ENCODE results near the gene BRF1. TPM values are rescaled to one million over a fixed set of nuclear protein-coding genes. Genes with fewer than 3 reads are reported as not detected.

BRF1 gene
- total RNA-seq, 4 donors from 2014 or later: 37.9 to 102 (median 52.5) TPM

DNA sequence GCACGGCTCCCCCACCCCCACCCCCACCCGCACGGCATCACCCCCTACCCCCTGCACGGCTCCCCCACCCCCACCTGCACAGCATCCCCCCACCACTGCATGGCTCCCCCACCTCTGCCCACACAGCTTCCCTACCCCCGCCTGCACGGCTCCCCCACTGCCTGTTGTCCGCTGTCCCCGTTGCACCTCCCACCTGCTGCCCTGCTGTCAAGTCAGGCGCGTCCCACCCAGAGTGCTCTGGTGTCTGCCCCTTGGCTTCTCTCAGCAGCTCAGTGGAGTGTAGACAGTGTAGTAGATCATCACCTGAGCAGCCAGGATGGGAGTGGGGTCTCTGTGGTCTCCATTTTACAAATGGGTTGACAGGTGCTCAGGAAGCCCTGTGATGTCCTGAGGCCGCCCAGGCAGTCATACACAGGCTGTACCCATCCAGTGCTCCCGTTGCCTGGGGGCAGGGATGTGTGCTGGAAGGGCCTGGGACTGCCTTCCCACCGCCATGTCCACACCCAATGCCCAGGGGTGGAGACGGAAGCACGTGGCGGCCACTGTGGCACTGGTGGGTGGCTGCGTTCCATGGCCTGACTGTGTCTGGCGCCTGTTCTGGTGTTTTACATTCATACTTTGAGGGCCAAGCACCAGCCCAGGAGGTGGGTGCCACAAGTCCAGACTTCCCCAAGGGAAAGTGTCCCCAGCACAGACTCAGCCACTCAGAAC is 46.2 kb upstream of the BRF1 start:
- Histone ChIP-seq H3K36me3 (peaks cover 14% of the 10 kb centered on the region), H3K9me3 (no peaks in the 10 kb centered on the region), H3K4me3 (no peak overlapping the region), H3K27ac (no peak overlapping the region), H3K27me3 (no peaks in the 10 kb centered on the region), H3K4me1 (peaks cover 19% of the 10 kb centered on the region)
- DNase-seq (ENCODE audit: low spot score in 2 of 2): no peak
- WGBS: 100% methylated on average over 1 of the region's 18 CpGs
- TF ChIP-seq POLR2A (IDR thresholded peaks at IDR 0.05) (no peak), EP300 (IDR thresholded peaks at IDR 0.05) (no peak), POLR2AphosphoS5 (IDR thresholded peaks at IDR 0.05) (no peak)
- TF ChIP-seq, protein P1, sequence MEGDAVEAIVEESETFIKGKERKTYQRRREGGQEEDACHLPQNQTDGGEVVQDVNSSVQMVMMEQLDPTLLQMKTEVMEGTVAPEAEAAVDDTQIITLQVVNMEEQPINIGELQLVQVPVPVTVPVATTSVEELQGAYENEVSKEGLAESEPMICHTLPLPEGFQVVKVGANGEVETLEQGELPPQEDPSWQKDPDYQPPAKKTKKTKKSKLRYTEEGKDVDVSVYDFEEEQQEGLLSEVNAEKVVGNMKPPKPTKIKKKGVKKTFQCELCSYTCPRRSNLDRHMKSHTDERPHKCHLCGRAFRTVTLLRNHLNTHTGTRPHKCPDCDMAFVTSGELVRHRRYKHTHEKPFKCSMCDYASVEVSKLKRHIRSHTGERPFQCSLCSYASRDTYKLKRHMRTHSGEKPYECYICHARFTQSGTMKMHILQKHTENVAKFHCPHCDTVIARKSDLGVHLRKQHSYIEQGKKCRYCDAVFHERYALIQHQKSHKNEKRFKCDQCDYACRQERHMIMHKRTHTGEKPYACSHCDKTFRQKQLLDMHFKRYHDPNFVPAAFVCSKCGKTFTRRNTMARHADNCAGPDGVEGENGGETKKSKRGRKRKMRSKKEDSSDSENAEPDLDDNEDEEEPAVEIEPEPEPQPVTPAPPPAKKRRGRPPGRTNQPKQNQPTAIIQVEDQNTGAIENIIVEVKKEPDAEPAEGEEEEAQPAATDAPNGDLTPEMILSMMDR (IDR thresholded peaks at IDR 0.05): no peak

DNA sequence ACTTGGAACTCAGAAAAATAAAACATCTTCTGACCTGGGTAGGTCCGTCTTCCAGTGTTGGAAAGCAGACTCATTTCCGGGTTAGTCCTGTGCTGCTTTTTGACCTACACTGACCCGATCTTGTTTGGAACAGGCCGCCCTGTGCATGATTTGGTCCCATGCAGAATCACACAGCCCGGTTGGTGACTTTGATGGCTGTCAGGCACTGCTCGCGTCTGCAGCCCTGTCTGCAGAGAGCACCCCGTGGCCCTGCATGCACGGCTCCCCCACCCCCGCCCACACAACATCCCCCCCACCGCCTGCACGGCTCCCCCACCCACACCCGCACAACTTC is 45.4 kb upstream of the BRF1 start:
- Histone ChIP-seq H3K27me3 (no peaks in the 10 kb centered on the region), H3K4me3 (no peak overlapping the region), H3K36me3 (peaks cover 14% of the 10 kb centered on the region), H3K9me3 (no peaks in the 10 kb centered on the region), H3K27ac (no peak overlapping the region), H3K4me1 (peaks cover 17% of the 10 kb centered on the region)
- TF ChIP-seq POLR2AphosphoS5 (IDR thresholded peaks at IDR 0.05) (no peak), POLR2A (IDR thresholded peaks at IDR 0.05) (no peak), EP300 (IDR thresholded peaks at IDR 0.05) (no peak)
- TF ChIP-seq, protein P1 (IDR thresholded peaks at IDR 0.05): no peak
- WGBS: 84% methylated on average over 9 of the region's 13 CpGs
- no peak for DNase-seq (ENCODE audit: low spot score in 2 of 2)

DNA sequence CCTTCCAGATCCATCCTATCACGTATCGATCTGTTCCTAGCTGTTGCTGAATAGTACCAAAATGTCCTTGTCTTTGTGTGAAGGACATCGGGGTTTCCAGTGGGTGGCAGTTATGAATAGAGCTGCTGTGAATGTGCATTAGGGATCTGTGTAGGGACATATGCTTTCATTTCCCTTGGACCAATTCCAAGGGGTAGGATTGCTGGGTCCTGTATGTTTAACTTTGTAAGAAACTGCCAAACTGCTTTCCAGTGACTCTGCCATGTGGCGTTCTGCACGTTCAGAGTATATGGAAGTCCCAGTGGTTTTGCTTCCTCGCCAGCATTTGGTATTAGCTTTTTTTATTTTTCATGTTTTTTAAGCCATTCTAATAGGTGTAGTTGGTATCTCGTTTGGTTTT is 42.4 kb upstream of the BRF1 start:
- WGBS: 80% methylated on average over 7 of the region's 7 CpGs
- Histone ChIP-seq H3K36me3 (no peaks in the 10 kb centered on the region), H3K4me1 (peaks cover 26% of the 10 kb centered on the region), H3K27ac (no peak overlapping the region), H3K9me3 (no peaks in the 10 kb centered on the region), H3K27me3 (no peaks in the 10 kb centered on the region), H3K4me3 (no peak overlapping the region)
- TF ChIP-seq, protein P1 (IDR thresholded peaks at IDR 0.05): no peak
- TF ChIP-seq EP300 (IDR thresholded peaks at IDR 0.05): no peak
- TF ChIP-seq POLR2AphosphoS5 (IDR thresholded peaks at IDR 0.05): no peak
- TF ChIP-seq POLR2A (IDR thresholded peaks at IDR 0.05): no peak
- DNase-seq (ENCODE audit: low spot score in 2 of 2): no peak

DNA sequence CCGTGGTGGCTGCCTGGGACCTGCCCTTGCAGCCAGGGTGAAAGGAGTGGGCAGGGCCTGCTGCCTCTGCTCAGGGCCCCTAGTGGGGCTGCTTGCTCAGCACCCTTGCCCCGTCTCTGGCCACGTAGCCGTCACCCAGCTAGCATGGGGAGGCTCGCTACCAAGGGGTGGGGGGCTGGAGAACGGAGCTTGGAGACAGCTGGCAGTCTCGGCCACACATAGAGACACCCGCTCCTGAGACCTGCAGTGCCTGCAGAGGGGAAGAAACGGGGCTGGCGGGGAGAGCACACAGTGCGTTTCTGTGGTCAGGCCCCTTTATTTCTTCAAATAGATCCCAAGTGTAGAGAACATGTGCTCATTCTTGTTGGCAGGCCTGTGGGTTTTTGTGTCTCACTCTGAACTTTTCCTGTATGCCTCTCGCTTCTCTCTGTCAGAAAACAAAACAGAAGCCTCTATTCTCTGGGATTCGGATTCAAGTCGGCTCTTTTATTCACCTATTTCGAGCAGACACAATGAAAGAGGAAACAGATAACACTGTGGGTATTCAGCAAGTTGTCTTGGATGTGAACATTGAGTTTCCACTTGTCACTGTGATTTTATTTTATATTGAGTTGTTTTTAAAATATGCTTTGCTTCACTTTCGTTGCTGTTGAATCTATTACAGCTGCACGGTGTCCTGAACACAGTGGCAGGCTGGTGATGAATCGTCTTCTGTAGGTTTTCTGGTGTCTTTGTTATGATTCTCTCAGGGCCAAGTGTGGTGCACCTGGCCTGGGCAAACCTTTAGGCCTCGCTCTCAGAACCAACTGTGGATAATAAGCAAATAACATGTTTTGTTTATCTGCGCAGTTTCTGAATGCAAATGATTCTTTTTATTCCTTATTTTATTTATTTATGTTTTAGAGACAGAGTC is 40.3 kb upstream of the BRF1 start:
- Histone ChIP-seq H3K27ac (no peak overlapping the region), H3K9me3 (no peaks in the 10 kb centered on the region), H3K4me3 (no peak overlapping the region), H3K27me3 (no peaks in the 10 kb centered on the region), H3K4me1 (peaks cover 25% of the 10 kb centered on the region), H3K36me3 (no peaks in the 10 kb centered on the region)
- 57% methylated on average over 12 of the region's 20 CpGs for WGBS
- DNase-seq (ENCODE audit: low spot score in 2 of 2): no peak
- TF ChIP-seq EP300 (IDR thresholded peaks at IDR 0.05) (no peak), POLR2A (IDR thresholded peaks at IDR 0.05) (no peak), POLR2AphosphoS5 (IDR thresholded peaks at IDR 0.05) (no peak)
- TF ChIP-seq, protein P1 (IDR thresholded peaks at IDR 0.05): no peak

Measured in suprapubic skin (tissue), 4 donors.